CMK (cell line): ENCODE measurements around the gene SPACA7.
"Not testable (repeated sequence)": the region's sequence is repeated elsewhere in the genome, so short reads cannot be mapped to it uniquely, and the experiment has no call there.

Experiments
- DNase-seq: peaks from one replicate; pipeline ENCODE4 v3.0.0-alpha.2; 2010; ENCODE audit warnings: low read depth

The SPACA7 gene

GRCh38 chr13:112424098-112424497, 47.9 kb downstream of the SPACA7 start:
- no peak for DNase-seq

- DNase-seq: no peak
Observed at GRCh38 chr13:112428704-112429103, 52.5 kb downstream of the SPACA7 start.

- DNase-seq: no peak
Observed at GRCh38 chr13:112431734-112432133, 55.6 kb downstream of the SPACA7 start.

GRCh38 chr13:112432734-112433133, 56.6 kb downstream of the SPACA7 start:
- not testable (repeated sequence) for DNase-seq

- not testable (repeated sequence) for DNase-seq
Observed at GRCh38 chr13:112433517-112433916, 57.4 kb downstream of the SPACA7 start.

GRCh38 chr13:112434032-112434431, 57.9 kb downstream of the SPACA7 start:
- DNase-seq: no peak

GRCh38 chr13:112434937-112435523, 58.9 kb downstream of the SPACA7 start:
- no peak for DNase-seq

- no peak for DNase-seq
Observed at GRCh38 chr13:112435973-112436372, 59.8 kb downstream of the SPACA7 start.

- DNase-seq: no peak
Observed at GRCh38 chr13:112438094-112438493, 61.9 kb downstream of the SPACA7 start.

- no peak for DNase-seq
Observed at GRCh38 chr13:112438515-112438914, 62.4 kb downstream of the SPACA7 start.

- no peak for DNase-seq
Observed at GRCh38 chr13:112441226-112441625, 65.1 kb downstream of the SPACA7 start.

- DNase-seq: no peak
Observed at GRCh38 chr13:112441779-112442310, 65.7 kb downstream of the SPACA7 start.

- DNase-seq: no peak
Observed at GRCh38 chr13:112442483-112443090, 66.4 kb downstream of the SPACA7 start.

GRCh38 chr13:112443191-112443994, 67.2 kb downstream of the SPACA7 start:
- no peak for DNase-seq

- DNase-seq: peak; percentile 12
Observed at GRCh38 chr13:112443995-112444311, 67.8 kb downstream of the SPACA7 start.

GRCh38 chr13:112444416-112445399, 68.6 kb downstream of the SPACA7 start:
- no peak for DNase-seq

GRCh38 chr13:112445411-112446271, 69.5 kb downstream of the SPACA7 start:
- DNase-seq: no peak

GRCh38 chr13:112446347-112446861, 70.2 kb downstream of the SPACA7 start:
- no peak for DNase-seq

- no peak for DNase-seq
Observed at GRCh38 chr13:112446867-112447266, 70.7 kb downstream of the SPACA7 start.

- no peak for DNase-seq
Observed at GRCh38 chr13:112447306-112447705, 71.2 kb downstream of the SPACA7 start.
